HepG2 (cell line): ENCODE results near the gene KRT3.

Experiments
- ARHGAP35 ChIP-seq: sonication (generic); formaldehyde crosslinking; IDR thresholded peaks from 2 replicates; pipeline ENCODE4 v1.9.0; 2022; ENCODE audit warnings: mild to moderate bottlenecking, inconsistent platforms, moderate library complexity, missing genetic modification reagents, borderline replicate concordance
- CC2D1A ChIP-seq: sonication (generic); formaldehyde crosslinking; IDR thresholded peaks from 2 replicates; pipeline ENCODE4 v1.8.1; 2023; ENCODE audit warnings: mild to moderate bottlenecking, missing genetic modification reagents
- CTCF ChIP-seq: sonication (generic); formaldehyde crosslinking; IDR thresholded peaks from 2 replicates; pipeline ENCODE4 v1.5.0; 2020; ENCODE audit warnings: mild to moderate bottlenecking, missing genetic modification reagents, moderate library complexity
- SP1 ChIP-seq, 2 experiments: fragments of 450-650 bp in 1 of 2; sonication (generic) in 1 of 2; formaldehyde crosslinking in 1 of 2; IDR thresholded peaks; 2 replicates each; pipeline versions ENCODE4 v1.4.0 to v1.6.1; 2016 to 2020; ENCODE audit warnings: missing genetic modification reagents in 1 of 2
- TF ChIP-seq, protein P1 (sequence below): sonication (generic); formaldehyde crosslinking; conservative IDR thresholded peaks from 2 replicates; pipeline ENCODE4 v1.8.1; 2023; ENCODE audit warnings: missing genetic modification reagents
- TF ChIP-seq, protein P2 (sequence below): sonication (generic); formaldehyde crosslinking; IDR thresholded peaks from 2 replicates; pipeline ENCODE4 v1.8.0; 2022; ENCODE audit warnings: mild to moderate bottlenecking, missing genetic modification reagents; ENCODE audit not compliant: insufficient replicate concordance

DNA sequence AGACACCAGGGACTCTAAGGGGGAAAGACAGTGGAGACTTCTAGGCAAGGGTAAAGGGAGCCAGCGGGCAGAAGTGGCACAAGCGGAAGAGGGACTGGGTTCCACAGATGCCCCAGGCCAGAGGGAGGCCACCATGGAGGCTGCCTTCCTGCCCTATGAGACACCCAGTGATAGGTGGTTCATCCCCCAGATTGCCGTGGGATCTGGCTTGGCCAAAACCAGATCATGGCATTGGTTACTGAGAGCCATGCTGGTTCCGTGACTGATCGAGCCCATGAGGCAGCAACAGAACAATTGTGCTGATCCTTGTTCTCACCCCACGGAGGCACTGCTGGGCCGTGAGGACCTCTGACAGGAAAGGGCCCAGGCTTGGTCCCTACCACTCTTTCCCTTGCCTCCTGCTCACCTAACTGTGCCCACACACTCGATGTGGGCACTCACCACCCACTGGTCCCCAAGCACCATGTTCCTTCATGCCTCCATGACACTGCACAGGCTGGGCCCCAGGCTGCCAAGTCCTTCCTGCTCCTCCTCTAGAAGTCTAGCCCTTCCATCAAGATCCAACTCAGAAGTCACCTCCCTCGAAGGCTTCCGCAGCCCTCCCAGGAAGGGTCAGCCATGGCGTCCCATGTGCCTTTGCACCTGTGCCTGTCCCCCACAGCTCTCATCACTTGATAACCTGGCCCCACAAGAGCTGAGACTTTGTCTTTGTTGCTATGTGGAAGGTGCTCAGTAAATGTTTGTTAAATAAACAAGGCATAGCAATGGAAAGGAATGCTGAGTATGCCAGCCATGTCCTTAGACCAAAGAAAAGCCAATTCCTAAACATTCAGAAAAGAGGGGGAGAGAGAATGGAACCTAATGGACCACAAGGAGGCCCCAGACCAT lies 30.9 kb upstream of the KRT3 start:
- no peak for TF ChIP-seq CTCF
- no peak for TF ChIP-seq ARHGAP35
- TF ChIP-seq, protein P1, sequence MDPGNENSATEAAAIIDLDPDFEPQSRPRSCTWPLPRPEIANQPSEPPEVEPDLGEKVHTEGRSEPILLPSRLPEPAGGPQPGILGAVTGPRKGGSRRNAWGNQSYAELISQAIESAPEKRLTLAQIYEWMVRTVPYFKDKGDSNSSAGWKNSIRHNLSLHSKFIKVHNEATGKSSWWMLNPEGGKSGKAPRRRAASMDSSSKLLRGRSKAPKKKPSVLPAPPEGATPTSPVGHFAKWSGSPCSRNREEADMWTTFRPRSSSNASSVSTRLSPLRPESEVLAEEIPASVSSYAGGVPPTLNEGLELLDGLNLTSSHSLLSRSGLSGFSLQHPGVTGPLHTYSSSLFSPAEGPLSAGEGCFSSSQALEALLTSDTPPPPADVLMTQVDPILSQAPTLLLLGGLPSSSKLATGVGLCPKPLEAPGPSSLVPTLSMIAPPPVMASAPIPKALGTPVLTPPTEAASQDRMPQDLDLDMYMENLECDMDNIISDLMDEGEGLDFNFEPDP (CRISPR knock-in tag), result no peak
- TF ChIP-seq, protein P2, sequence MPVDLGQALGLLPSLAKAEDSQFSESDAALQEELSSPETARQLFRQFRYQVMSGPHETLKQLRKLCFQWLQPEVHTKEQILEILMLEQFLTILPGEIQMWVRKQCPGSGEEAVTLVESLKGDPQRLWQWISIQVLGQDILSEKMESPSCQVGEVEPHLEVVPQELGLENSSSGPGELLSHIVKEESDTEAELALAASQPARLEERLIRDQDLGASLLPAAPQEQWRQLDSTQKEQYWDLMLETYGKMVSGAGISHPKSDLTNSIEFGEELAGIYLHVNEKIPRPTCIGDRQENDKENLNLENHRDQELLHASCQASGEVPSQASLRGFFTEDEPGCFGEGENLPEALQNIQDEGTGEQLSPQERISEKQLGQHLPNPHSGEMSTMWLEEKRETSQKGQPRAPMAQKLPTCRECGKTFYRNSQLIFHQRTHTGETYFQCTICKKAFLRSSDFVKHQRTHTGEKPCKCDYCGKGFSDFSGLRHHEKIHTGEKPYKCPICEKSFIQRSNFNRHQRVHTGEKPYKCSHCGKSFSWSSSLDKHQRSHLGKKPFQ (CRISPR knock-in tag), result no peak
- TF ChIP-seq SP1 (IDR thresholded peaks at IDR 0.05), result no peak
- no peak for TF ChIP-seq SP1 (CRISPR knock-in tag; IDR thresholded peaks at IDR 0.05)
- TF ChIP-seq CC2D1A (CRISPR knock-in tag), result no peak
